Naive B cell (primary cell): ENCODE data around the gene CSGALNACT2. TPM values are rescaled to one million over a fixed set of nuclear protein-coding genes. Genes with fewer than 3 reads are reported as not detected.
"Not testable (repeated sequence)": the region's sequence is repeated elsewhere in the genome, so short reads cannot be mapped to it uniquely, and the experiment has no call there.

Source experiments
- ATAC-seq, 2 donors: fragments of 150-1000 bp; cut with Tn5 transposase; 2 replicates each; pipeline ENCODE4 v1.10.0; 2021; ENCODE audit warnings: low read depth in 2 of 2, mild to moderate bottlenecking in 2 of 2, moderate library complexity in 2 of 2
- DNase-seq: peaks from one replicate; pipeline ENCODE4 v3.0.0; 2022
- H3K27ac Mint-ChIP-seq, 6 donors: one replicate each; pipeline ENCODE4 v1.8.0; 2020 to 2022; ENCODE audit warnings: mild to moderate bottlenecking in 6 of 6, mixed read lengths in 6 of 6, moderate library complexity in 5 of 6, inconsistent platforms in 2 of 6
- H3K27me3 Mint-ChIP-seq, 3 donors: one replicate each; pipeline ENCODE4 v1.8.0; 2021 to 2022; ENCODE audit warnings: mixed read lengths in 3 of 3, mild to moderate bottlenecking in 1 of 3
- H3K36me3 Mint-ChIP-seq, 2 donors: one replicate each; pipeline ENCODE4 v1.8.0; 2020 to 2022; ENCODE audit warnings: mixed read lengths in 2 of 2, inconsistent platforms in 1 of 2, mild to moderate bottlenecking in 1 of 2
- H3K4me1 Mint-ChIP-seq, 3 donors: one replicate each; pipeline ENCODE4 v1.8.0; 2020 to 2022; ENCODE audit warnings: mixed read lengths in 3 of 3, inconsistent platforms in 1 of 3, mild to moderate bottlenecking in 1 of 3, moderate library complexity in 1 of 3
- H3K4me3 Mint-ChIP-seq, 8 donors: one replicate each; pipeline ENCODE4 v1.8.0; 2020 to 2022; ENCODE audit warnings: mild to moderate bottlenecking in 8 of 8, mixed read lengths in 8 of 8, moderate library complexity in 8 of 8, inconsistent platforms in 2 of 8
- H3K9me3 Mint-ChIP-seq, 7 donors: one replicate each; pipeline ENCODE4 v1.8.0; 2020 to 2022; ENCODE audit warnings: mixed read lengths in 7 of 7, mild to moderate bottlenecking in 5 of 7, inconsistent platforms in 2 of 7, moderate library complexity in 1 of 7
- polyA plus RNA-seq, 6 donors: library from polyadenylated mRNA; unstranded; fragments of 300-500 nt; fragmentation: Illumina TruSeq; gene quantifications; one replicate each; pipeline ENCODE4 v1.2.3, GENCODE V29; 2021; ENCODE audit warnings: low read depth in 6 of 6

CSGALNACT2 gene
- polyA plus RNA-seq, 6 donors from 2014 or later = 10.0 to 16.0 (median 12.4) TPM

- peaks cover 0 to 10% (median 0%) of the 10 kb centered on the region in 7 donors for H3K9me3 Mint-ChIP-seq
- DNase-seq (no peak), ATAC-seq (no peak)
- no peaks in the 10 kb centered on the region for H3K4me1 Mint-ChIP-seq
- H3K27me3 Mint-ChIP-seq = no peaks in the 10 kb centered on the region
- H3K27ac Mint-ChIP-seq = peak overlapping the region in 2 of 6 donors; percentile 7 to 23
- H3K36me3 Mint-ChIP-seq = peaks cover 46 to 74% of the 10 kb centered on the region in 2 donors
- H3K4me3 Mint-ChIP-seq = peak overlapping the region in 1 of 8 donors; percentile 67
Observed at GRCh38 chr10:43173120-43173519, 34.9 kb downstream of the CSGALNACT2 start.

GRCh38 chr10:43174969-43175368, 36.7 kb downstream of the CSGALNACT2 start:
- Mint-ChIP-seq H3K4me3 (no peak overlapping the region), H3K27ac (no peak overlapping the region), H3K9me3 (peaks cover 3 to 22% (median 8%) of the 10 kb centered on the region in 7 donors), H3K36me3 (peaks cover 54 to 74% of the 10 kb centered on the region in 2 donors), H3K27me3 (no peaks in the 10 kb centered on the region), H3K4me1 (no peaks in the 10 kb centered on the region)
- ATAC-seq (no peak), DNase-seq (no peak)

- Mint-ChIP-seq H3K27ac (peak overlapping the region in 1 of 6 donors; percentile 74), H3K9me3 (peaks cover 3 to 22% (median 9%) of the 10 kb centered on the region in 7 donors), H3K36me3 (peaks cover 66 to 79% of the 10 kb centered on the region in 2 donors), H3K27me3 (no peaks in the 10 kb centered on the region), H3K4me3 (peak overlapping the region in 1 of 8 donors; percentile 15), H3K4me1 (no peaks in the 10 kb centered on the region)
- DNase-seq (no peak), ATAC-seq (no peak)
Observed at GRCh38 chr10:43176271-43176670, 38.0 kb downstream of the CSGALNACT2 start.

- no peak for DNase-seq
- peaks cover 62 to 69% of the 10 kb centered on the region in 2 donors for H3K36me3 Mint-ChIP-seq
- no peaks in the 10 kb centered on the region for H3K27me3 Mint-ChIP-seq
- ATAC-seq = no peak
- H3K4me3 Mint-ChIP-seq = no peak overlapping the region
- H3K9me3 Mint-ChIP-seq = peaks cover 3 to 22% (median 9%) of the 10 kb centered on the region in 7 donors
- no peak overlapping the region for H3K27ac Mint-ChIP-seq
- H3K4me1 Mint-ChIP-seq = no peaks in the 10 kb centered on the region
Observed at GRCh38 chr10:43177595-43177994, 39.4 kb downstream of the CSGALNACT2 start.

- DNase-seq (no peak), ATAC-seq (no peak)
- Mint-ChIP-seq H3K9me3 (peaks cover 3 to 22% (median 9%) of the 10 kb centered on the region in 7 donors), H3K36me3 (peaks cover 63 to 69% of the 10 kb centered on the region in 2 donors), H3K4me3 (no peak overlapping the region), H3K27me3 (no peaks in the 10 kb centered on the region), H3K4me1 (no peaks in the 10 kb centered on the region), H3K27ac (no peak overlapping the region)
Observed at GRCh38 chr10:43181146-43181545, 42.9 kb downstream of the CSGALNACT2 start.

- H3K4me3 Mint-ChIP-seq, H3K27ac Mint-ChIP-seq, DNase-seq, H3K9me3 Mint-ChIP-seq, H3K27me3 Mint-ChIP-seq, H3K4me1 Mint-ChIP-seq, ATAC-seq: not testable (repeated sequence)
- H3K36me3 Mint-ChIP-seq = peaks cover 54 to 61% of the 10 kb centered on the region in 2 donors
Observed at GRCh38 chr10:43183764-43184163, 45.5 kb downstream of the CSGALNACT2 start.

- DNase-seq (no peak), ATAC-seq (no peak)
- H3K36me3 Mint-ChIP-seq = peaks cover 30 to 37% of the 10 kb centered on the region in 2 donors
- no peaks in the 10 kb centered on the region for H3K4me1 Mint-ChIP-seq
- peak overlapping the region in 1 of 6 donors; percentile 30 for H3K27ac Mint-ChIP-seq
- no peaks in the 10 kb centered on the region for H3K27me3 Mint-ChIP-seq
- H3K4me3 Mint-ChIP-seq = no peak overlapping the region
- no peaks in the 10 kb centered on the region for H3K9me3 Mint-ChIP-seq
Observed at GRCh38 chr10:43186150-43186549, 47.9 kb downstream of the CSGALNACT2 start.

GRCh38 chr10:43187213-43187612, 49.0 kb downstream of the CSGALNACT2 start:
- Mint-ChIP-seq H3K36me3 (peaks cover 27 to 36% of the 10 kb centered on the region in 2 donors), H3K27ac (peak overlapping the region in 1 of 6 donors; percentile 49), H3K4me1 (peaks cover 0 to 3% (median 0%) of the 10 kb centered on the region in 3 donors), H3K4me3 (no peak overlapping the region), H3K27me3 (no peaks in the 10 kb centered on the region), H3K9me3 (no peaks in the 10 kb centered on the region)
- ATAC-seq (no peak), DNase-seq (no peak)

- DNase-seq = no peak
- H3K36me3 Mint-ChIP-seq = peaks cover 18 to 26% of the 10 kb centered on the region in 2 donors
- no peaks in the 10 kb centered on the region for H3K9me3 Mint-ChIP-seq
- H3K27me3 Mint-ChIP-seq = no peaks in the 10 kb centered on the region
- no peak for ATAC-seq
- no peak overlapping the region for H3K4me3 Mint-ChIP-seq
- H3K27ac Mint-ChIP-seq = peak overlapping the region in 1 of 6 donors; percentile 40
- H3K4me1 Mint-ChIP-seq = peaks cover 0 to 3% (median 0%) of the 10 kb centered on the region in 3 donors
Observed at GRCh38 chr10:43188702-43189101, 50.5 kb downstream of the CSGALNACT2 start.

- H3K27ac Mint-ChIP-seq = no peak overlapping the region
- H3K27me3 Mint-ChIP-seq = no peaks in the 10 kb centered on the region
- H3K36me3 Mint-ChIP-seq = peaks cover 11 to 22% of the 10 kb centered on the region in 2 donors
- DNase-seq (no peak), ATAC-seq (no peak)
- no peaks in the 10 kb centered on the region for H3K9me3 Mint-ChIP-seq
- H3K4me3 Mint-ChIP-seq = no peak overlapping the region
- peaks cover 0 to 3% (median 0%) of the 10 kb centered on the region in 3 donors for H3K4me1 Mint-ChIP-seq
Observed at GRCh38 chr10:43190289-43190688, 52.0 kb downstream of the CSGALNACT2 start.

- ATAC-seq = no peak
- Mint-ChIP-seq H3K9me3 (no peaks in the 10 kb centered on the region), H3K36me3 (peaks cover 11 to 22% of the 10 kb centered on the region in 2 donors), H3K4me1 (peaks cover 0 to 3% (median 0%) of the 10 kb centered on the region in 3 donors), H3K27me3 (no peaks in the 10 kb centered on the region), H3K27ac (peak overlapping the region in 1 of 6 donors; percentile 67), H3K4me3 (no peak overlapping the region)
- no peak for DNase-seq
Observed at GRCh38 chr10:43190775-43191174, 52.5 kb downstream of the CSGALNACT2 start.

GRCh38 chr10:43192884-43193283, 54.6 kb downstream of the CSGALNACT2 start:
- ATAC-seq = no peak
- H3K4me3 Mint-ChIP-seq = no peak overlapping the region

GRCh38 chr10:43193496-43194080, 55.3 kb downstream of the CSGALNACT2 start:
- no peak overlapping the region for H3K4me3 Mint-ChIP-seq
- peak overlapping the region in 2 of 6 donors; percentile 68 to 69 for H3K27ac Mint-ChIP-seq
- H3K9me3 Mint-ChIP-seq = no peaks in the 10 kb centered on the region

More at GRCh38 chr10:43192884-43193283, 54.6 kb downstream of the CSGALNACT2 start:
- Mint-ChIP-seq H3K27ac (no peak overlapping the region), H3K27me3 (no peaks in the 10 kb centered on the region), H3K36me3 (peaks cover 0 to 4% of the 10 kb centered on the region in 2 donors), H3K4me1 (peaks cover 0 to 3% (median 0%) of the 10 kb centered on the region in 3 donors), H3K9me3 (no peaks in the 10 kb centered on the region)
- DNase-seq = no peak

GRCh38 chr10:43194266-43194665, 56.0 kb downstream of the CSGALNACT2 start:
- DNase-seq (no peak), ATAC-seq (no peak)
- Mint-ChIP-seq H3K27me3 (no peaks in the 10 kb centered on the region), H3K9me3 (no peaks in the 10 kb centered on the region), H3K36me3 (no peaks in the 10 kb centered on the region), H3K27ac (no peak overlapping the region), H3K4me1 (peaks cover 0 to 3% (median 0%) of the 10 kb centered on the region in 3 donors), H3K4me3 (no peak overlapping the region)

More at GRCh38 chr10:43193496-43194080, 55.3 kb downstream of the CSGALNACT2 start:
- H3K36me3 Mint-ChIP-seq = no peaks in the 10 kb centered on the region
- peaks cover 0 to 3% (median 0%) of the 10 kb centered on the region in 3 donors for H3K4me1 Mint-ChIP-seq
- DNase-seq (no peak), ATAC-seq (no peak)
- no peaks in the 10 kb centered on the region for H3K27me3 Mint-ChIP-seq
